22Rv1 (cell line): ENCODE measurements around the gene NOS1AP.

ENCODE experiments used
- H3K27ac ChIP-seq: fragments of 450-650 bp; 2 replicates; pipeline ENCODE4 v1.5.1; 2017
- ZFX ChIP-seq: fragments of 450-650 bp; IDR thresholded peaks from 2 replicates; pipeline ENCODE4 v1.6.1; 2017; ENCODE audit warnings: antibody characterized with exemption, borderline replicate concordance
- TF ChIP-seq, protein P1 (sequence below): fragments of 450-650 bp; IDR thresholded peaks from 2 replicates; pipeline ENCODE4 v1.5.1; 2017; ENCODE audit warnings: mild to moderate bottlenecking

The NOS1AP gene

DNA sequence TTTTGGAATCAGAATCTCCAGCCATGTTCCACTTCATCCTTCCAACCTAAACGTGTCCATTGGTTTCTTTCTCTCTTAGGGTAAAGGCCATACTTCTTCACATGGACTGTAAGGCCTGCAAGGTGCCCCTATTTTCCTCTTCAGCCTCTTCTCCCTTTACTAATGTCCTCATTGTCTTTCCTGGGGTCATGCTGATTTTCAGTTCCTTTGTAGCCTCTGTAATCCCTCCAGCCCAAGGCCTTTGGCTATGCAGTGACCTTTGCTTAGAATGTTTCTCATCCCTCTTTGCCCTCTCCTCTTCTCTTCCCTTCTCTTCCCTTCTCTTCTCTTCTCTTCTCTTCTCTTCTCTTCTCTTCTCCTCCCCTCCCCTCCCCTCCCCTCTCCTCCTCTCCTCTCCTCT is 194.6 kb downstream of the NOS1AP start:
- no peak overlapping the region for H3K27ac ChIP-seq
- TF ChIP-seq ZFX, result no peak
- TF ChIP-seq, protein P1, sequence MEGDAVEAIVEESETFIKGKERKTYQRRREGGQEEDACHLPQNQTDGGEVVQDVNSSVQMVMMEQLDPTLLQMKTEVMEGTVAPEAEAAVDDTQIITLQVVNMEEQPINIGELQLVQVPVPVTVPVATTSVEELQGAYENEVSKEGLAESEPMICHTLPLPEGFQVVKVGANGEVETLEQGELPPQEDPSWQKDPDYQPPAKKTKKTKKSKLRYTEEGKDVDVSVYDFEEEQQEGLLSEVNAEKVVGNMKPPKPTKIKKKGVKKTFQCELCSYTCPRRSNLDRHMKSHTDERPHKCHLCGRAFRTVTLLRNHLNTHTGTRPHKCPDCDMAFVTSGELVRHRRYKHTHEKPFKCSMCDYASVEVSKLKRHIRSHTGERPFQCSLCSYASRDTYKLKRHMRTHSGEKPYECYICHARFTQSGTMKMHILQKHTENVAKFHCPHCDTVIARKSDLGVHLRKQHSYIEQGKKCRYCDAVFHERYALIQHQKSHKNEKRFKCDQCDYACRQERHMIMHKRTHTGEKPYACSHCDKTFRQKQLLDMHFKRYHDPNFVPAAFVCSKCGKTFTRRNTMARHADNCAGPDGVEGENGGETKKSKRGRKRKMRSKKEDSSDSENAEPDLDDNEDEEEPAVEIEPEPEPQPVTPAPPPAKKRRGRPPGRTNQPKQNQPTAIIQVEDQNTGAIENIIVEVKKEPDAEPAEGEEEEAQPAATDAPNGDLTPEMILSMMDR, result no peak

DNA sequence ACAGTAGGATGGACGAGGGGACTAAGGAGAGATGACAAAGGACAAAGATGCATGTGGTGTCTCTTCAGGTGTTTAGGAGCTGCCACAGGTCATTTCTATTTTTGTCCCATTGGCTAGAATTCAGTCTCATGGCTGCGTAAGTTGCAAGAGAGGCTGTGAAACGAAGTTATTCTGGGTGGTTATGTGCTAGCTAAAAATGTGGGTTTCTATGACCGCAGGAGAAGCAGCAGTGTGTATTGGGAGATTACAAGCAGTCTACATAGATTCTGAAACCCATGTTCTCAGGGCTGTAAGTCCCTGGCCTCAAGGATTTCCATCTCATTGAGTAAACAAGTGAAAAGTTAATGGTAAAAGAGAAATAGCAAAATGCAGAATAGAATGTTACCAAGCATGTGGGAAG is 196.5 kb downstream of the NOS1AP start:
- TF ChIP-seq, protein P1, result no peak
- TF ChIP-seq ZFX, result no peak
- no peak overlapping the region for H3K27ac ChIP-seq

GRCh38 chr1:162270016-162270770 is 200.7 kb downstream of the NOS1AP start:
- no peak overlapping the region for H3K27ac ChIP-seq
- TF ChIP-seq, protein P1, result no peak
- no peak for TF ChIP-seq ZFX

- no peak overlapping the region for H3K27ac ChIP-seq
- TF ChIP-seq, protein P1, result no peak
- no peak for TF ChIP-seq ZFX
These were observed 202.5 kb downstream of the NOS1AP start for GRCh38 chr1:162271972-162272371.

GRCh38 chr1:162272419-162272818 is 202.9 kb downstream of the NOS1AP start:
- no peak overlapping the region for H3K27ac ChIP-seq
- TF ChIP-seq, protein P1, result no peak
- TF ChIP-seq ZFX, result no peak

DNA sequence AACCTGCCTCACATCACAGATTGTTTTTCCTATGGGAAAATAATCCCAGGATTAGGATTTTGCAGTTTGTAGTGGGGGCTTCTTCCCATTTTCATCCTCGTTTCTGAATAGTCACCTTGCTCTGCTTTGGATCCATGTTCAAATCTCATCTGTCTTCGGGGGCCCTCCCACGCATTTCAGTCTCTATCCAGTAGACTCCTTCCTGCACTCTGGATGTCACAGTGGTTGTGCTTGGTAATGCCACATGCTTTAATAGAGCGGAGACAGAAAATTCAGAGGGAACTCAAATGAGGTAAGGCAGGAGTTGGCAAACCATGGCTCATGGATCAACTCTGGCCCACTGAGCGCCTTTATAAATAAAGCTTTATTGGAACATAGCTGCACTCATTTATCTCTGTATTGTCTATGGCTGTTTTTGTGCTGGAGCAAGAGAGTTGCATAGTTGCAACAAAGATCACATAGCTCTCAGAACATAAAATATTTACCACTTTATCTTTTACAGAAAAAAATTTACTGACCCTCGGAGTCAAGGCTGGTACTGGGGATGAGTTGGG is 206.2 kb downstream of the NOS1AP start:
- no peak for TF ChIP-seq ZFX
- TF ChIP-seq, protein P1, result no peak
- H3K27ac ChIP-seq, result no peak overlapping the region

- TF ChIP-seq, protein P1, result peak; percentile 78
- TF ChIP-seq ZFX, result no peak
- no peak overlapping the region for H3K27ac ChIP-seq
These were observed 207.0 kb downstream of the NOS1AP start for GRCh38 chr1:162276493-162276892.
